Pulmonary artery endothelial cell (primary cell): ENCODE measurements around the gene TPK1. TPM values are rescaled to one million over a fixed set of nuclear protein-coding genes. Genes with fewer than 3 reads are reported as not detected.
"Not testable (repeated sequence)": the region's sequence is repeated elsewhere in the genome, so short reads cannot be mapped to it uniquely, and the experiment has no call there.

Experiments
- DNase-seq: peaks from one replicate; pipeline ENCODE4 v3.0.0-alpha.2; 2011; ENCODE audit warnings: low read depth, low spot score
- total RNA-seq: library from RNA; depleted of rRNA; stranded (reverse); fragments of >200 nt; gene quantifications from 2 replicates; pipeline ENCODE4 v1.2.3, GENCODE V29; 2014

The TPK1 gene
- total RNA-seq, 1 donor from 2014 or later: 17.5 TPM

DNA sequence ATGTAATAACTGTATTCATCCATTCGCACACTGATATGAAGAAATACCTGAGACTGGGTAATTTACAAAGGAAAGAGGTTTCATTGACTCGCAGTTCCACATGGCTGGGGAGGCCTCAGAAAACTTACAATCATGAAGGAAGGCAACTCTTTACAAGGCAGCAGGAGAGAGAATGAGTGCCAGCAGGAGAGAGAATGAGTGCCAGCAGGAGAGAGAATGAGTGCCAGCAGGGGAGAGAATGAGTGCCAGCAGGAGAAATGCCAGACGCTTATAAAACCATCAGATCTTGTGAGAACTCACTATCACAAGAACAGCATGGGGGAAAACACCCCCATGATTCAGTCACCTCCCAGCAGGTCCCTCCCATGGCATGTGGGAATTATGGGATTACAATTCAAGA is 58.0 kb downstream of the TPK1 start:
- DNase-seq: not testable (repeated sequence)

DNA sequence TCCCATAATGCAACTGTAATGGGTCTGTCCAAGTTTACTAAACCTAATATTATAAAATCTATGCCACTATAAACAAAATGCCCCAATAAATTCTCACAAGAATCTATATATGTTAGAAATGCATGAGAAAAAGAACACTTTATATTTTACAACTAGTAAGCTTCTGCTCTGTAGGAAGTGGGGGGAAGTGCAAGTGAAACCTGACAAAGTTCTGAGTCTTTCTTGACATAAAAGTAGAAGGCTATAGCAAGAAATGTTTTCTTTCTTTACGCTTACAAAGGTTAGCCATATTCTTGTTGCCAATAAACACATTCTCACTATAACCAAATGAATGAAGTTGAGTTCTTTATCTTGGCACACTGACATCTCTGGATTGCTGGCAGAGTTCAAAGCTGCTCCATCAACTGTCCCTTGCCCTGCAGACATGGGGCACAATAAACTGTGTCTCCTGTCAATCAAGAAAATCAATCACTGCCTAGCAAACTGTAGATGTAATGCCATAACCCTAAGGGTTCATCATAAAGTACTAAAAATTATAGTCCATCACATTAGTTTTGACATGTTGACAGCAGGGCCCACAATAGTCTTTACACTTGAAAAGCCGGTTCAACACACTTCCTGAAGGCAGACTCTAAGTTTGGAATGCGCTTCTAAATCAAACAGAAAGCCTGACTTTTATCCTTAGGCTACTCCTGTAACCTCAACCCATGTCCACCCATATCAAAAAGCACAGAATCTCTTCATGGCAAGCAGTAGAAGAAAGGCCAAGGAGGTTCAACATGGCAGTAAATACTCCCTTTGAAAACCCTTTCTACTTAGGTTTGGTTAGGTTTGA is 58.6 kb downstream of the TPK1 start:
- no peak for DNase-seq

DNA sequence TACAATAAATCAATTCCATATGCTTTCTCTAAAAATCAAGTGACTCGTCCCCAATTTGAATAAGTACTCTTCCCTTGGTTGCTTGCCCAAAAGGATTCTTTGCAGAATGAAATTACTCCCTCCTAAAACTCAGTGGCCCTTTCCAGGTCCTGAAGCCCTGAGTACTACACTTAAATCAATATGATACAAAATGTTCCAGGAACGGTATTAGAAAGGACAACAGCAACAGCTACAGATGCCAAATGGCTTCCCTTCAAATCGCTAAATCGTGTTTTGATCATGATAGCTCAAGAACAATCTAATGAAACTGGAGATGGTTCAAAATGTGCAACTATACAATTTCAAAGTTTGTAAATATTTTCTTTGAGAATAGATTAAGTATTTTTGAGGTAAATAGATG is 59.4 kb downstream of the TPK1 start:
- DNase-seq: no peak

DNA sequence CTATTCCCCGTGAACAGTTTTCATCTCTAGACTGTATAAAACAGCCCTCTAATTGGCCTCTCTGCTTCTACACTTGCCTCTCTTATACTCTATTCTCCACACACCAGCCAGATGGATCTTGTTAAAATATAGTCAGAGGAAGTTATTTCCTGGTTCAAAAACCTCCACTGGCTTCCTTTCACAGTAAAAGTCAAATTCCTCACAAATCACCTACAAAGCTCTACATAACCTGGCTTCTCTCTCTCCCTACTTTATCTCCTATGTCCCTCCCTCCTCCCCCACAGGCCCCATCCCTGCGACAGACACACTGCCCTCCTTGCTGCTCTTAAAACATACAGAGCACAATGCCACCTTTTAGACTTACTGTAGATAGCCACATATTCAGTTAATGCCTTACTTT is 60.1 kb downstream of the TPK1 start:
- DNase-seq: no peak

GRCh38 chr7:144771927-144772326 is 63.9 kb downstream of the TPK1 start:
- DNase-seq: no peak

- DNase-seq: no peak
Observed at GRCh38 chr7:144771174-144771573, 64.7 kb downstream of the TPK1 start.

DNA sequence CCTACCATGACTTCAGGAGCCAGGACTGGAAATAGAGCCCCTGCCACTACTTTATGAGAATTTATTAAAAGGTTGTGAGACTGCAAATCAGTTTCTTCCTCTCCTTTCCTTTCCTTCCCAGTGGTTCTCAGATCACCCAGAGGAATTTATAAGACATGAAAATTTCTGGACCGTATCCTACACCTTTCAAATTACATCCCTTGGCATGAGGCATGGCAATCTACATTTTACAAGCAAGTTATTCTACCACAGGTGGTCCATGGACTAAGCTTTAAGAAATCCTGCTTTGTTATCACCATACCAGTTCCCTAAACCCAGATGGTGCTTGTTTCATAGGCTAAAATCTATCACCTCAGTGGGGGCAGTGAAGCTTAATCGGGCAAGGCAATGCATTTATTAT is 66.5 kb downstream of the TPK1 start:
- no peak for DNase-seq

DNA sequence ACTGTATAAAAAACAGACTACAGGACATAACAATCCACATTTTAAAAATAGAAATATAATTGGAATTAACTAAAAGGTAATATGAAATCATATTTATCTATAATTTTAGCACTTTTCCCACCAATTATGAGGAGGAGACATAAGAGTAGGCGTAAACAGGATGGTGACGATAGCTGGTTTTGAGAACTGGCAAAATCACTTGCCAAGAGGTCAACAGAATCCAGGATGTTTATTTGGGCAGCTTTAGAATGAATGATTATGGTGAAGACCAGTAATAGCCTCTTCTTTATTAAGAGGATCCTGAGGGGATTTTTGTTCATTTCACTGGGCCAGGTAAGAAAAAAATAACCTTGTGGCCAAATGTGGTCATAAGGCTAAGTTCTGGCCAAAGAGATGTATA is 67.2 kb downstream of the TPK1 start:
- peak; percentile 0 for DNase-seq

GRCh38 chr7:144763291-144763690 is 72.6 kb downstream of the TPK1 start:
- no peak for DNase-seq

GRCh38 chr7:144762853-144763252 is 73.0 kb downstream of the TPK1 start:
- no peak for DNase-seq

- no peak for DNase-seq
Observed at GRCh38 chr7:144761493-144761892, 74.4 kb downstream of the TPK1 start.

GRCh38 chr7:144759653-144760052 is 76.2 kb downstream of the TPK1 start:
- DNase-seq: no peak

DNA sequence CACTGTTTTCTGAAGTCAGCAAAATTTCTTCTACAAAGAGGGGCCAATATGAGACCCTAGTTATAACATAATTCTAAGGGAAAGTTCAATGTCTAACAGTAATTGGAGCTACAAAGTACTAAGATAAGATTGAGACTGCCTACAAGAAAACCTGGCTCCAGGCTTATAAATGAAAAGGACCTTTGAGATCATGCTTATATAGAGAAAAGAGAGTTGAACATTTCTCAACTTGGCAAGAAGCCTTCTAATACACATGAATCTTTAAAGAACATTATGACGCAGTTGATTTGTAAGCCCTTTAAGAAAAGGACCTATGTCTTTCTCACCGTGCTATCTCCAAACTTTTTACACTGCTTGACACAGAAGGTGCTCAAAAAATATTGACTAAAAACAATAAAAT is 87.9 kb downstream of the TPK1 start:
- no peak for DNase-seq

DNA sequence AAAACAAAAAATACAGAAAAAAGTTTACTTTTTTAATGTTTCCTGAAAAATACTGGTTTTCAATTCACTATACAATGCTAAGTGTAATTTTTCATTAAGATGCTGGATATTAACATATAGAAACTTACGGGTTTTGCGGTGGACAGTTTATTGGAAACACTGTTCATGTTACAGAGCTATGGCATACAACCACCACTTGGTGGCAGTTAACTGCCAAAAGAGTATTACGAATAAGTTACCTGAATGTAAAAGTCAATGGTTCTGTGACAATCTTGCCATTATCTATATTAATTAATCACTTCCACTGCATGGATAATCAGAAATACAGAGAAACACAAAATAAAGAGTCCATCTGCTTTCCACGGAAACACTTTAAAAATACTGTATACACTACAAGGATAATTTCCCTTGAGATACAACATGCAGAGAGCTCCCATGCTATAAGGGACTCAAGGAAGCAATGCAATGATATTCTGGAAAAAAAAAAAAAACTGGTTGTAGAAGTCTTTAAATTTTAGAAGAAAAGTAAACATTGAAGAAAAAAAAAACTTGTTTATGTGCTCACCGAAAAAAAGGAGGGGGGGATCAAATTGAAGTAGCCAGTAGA is 97.0 kb downstream of the TPK1 start:
- DNase-seq: no peak

DNA sequence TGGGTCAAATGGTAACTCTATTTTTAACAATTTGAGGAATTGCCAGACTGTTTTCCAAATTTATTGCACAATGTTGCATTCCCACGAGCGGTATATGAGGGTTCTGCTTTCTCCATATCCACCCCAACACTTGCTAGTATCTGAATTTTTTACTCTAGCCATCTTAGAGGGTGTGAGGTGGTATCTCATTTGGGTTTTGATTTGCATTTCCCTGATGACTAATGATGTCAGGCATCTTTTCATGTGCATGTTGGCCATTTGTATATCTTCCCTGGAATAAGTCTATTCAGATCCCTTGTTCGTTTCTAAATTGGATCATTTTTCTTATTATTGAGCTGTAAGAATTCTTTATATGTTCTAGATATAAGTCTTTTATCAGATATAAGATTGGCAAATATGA is 97.7 kb downstream of the TPK1 start:
- no peak for DNase-seq

- DNase-seq: no peak
Observed at GRCh38 chr7:144736880-144737493, 98.9 kb downstream of the TPK1 start.

- no peak for DNase-seq
Observed at GRCh38 chr7:144735505-144736276, 100.2 kb downstream of the TPK1 start.

GRCh38 chr7:144731661-144732351 is 104.0 kb downstream of the TPK1 start:
- no peak for DNase-seq

GRCh38 chr7:144730224-144730623 is 105.6 kb downstream of the TPK1 start:
- DNase-seq: no peak

GRCh38 chr7:144729226-144729625 is 106.6 kb downstream of the TPK1 start:
- no peak for DNase-seq

GRCh38 chr7:144728551-144728950 is 107.3 kb downstream of the TPK1 start:
- DNase-seq: no peak
